Measurements from ENCODE around the gene SLC6A3. TPM values are rescaled to one million over a fixed set of nuclear protein-coding genes. Genes with fewer than 3 reads are reported as not detected.

The SLC6A3 gene
- total RNA-seq, 1 donor from 2014 or later, result not detected

DNA sequence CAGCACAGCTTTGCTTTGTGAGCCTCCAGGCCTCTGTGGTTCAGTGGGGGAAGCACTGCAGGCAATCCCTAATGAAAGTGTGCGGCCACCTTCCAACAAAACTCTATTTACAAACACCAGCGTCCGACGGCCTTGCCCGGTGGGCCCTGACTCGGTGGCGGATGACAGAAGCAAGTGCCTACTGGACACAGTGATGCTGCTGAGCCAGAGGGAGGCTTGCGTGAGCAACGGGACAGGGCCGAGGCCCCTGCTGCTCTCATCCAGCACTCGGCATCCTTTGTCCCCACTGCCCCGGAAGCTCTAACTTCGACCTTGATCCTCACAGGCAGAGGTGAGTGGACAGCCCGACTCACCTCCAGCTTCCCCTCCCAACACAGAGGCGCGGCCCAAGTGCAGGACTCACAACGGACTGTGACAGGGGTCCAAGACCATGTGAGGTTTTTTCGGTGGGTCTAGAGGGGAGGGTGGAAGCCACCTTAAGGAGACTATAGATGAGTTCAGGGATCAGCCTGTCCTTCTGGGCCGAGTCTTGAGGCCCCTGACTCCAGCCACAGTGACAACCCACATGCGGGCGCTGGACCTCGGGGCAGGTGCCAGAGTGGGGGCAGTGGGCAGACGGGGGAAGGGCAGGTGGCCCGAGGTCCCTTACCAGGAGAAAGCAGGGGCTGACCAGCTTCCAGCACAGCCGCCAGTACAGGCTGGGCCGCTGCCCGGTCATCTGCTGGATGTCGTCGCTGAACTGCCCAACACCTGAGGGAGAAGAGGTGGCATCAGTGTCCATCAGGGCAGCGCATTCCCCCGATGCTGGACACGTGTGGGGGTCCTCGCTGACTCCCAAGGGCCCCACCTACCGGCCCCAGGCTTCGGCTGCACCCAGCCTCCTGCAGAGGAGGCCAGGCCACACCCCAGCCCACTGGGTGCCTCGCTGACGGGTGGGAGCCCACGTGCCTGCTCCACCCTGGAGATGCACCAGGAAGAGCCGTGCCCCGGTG is 39.4 kb downstream of the SLC6A3 start:
- DNase-seq (ENCODE audit: extremely low spot score, unreplicated experiment), result no peak
- Mint-ChIP-seq H3K36me3 (ENCODE audit: unreplicated experiment) (no peaks in the 10 kb centered on the region), H3K4me1 (ENCODE audit: unreplicated experiment) (no peaks in the 10 kb centered on the region), H3K9me3 (ENCODE audit: unreplicated experiment) (no peaks in the 10 kb centered on the region), H3K27me3 (ENCODE audit: unreplicated experiment) (peaks cover 4% of the 10 kb centered on the region), H3K27ac (ENCODE audit: unreplicated experiment) (no peak overlapping the region), H3K4me3 (ENCODE audit: unreplicated experiment) (no peak overlapping the region)
- TF ChIP-seq CTCF (IDR thresholded peaks at IDR 0.05), result no peak

DNA sequence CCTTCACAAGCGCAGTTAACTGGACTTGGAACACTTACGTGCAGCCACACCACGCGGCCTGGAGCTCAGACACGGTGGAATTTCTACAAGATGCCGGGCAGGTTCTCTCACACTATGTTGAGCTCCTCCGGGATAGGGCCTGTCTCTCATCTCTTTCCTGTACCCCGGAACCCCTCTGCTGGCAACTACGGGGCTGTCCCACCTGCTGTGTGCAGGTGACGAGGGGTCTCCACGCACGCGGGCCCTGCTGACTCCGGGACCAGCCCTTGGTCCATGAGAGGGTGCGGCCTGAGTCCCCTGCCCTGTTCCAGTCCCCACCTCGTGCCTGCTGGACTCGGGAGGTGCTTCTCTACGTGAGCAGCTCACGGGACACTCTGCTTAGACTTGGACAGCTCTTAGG is 40.1 kb downstream of the SLC6A3 start:
- no peak for DNase-seq (ENCODE audit: extremely low spot score, unreplicated experiment)
- Mint-ChIP-seq H3K27me3 (ENCODE audit: unreplicated experiment) (peaks cover 4% of the 10 kb centered on the region), H3K27ac (ENCODE audit: unreplicated experiment) (no peak overlapping the region), H3K4me3 (ENCODE audit: unreplicated experiment) (no peak overlapping the region), H3K9me3 (ENCODE audit: unreplicated experiment) (no peaks in the 10 kb centered on the region), H3K4me1 (ENCODE audit: unreplicated experiment) (no peaks in the 10 kb centered on the region), H3K36me3 (ENCODE audit: unreplicated experiment) (no peaks in the 10 kb centered on the region)
- TF ChIP-seq CTCF (IDR thresholded peaks at IDR 0.05), result no peak

- no peak overlapping the region for H3K4me3 Mint-ChIP-seq (ENCODE audit: unreplicated experiment)
- H3K27ac Mint-ChIP-seq (ENCODE audit: unreplicated experiment), result no peak overlapping the region
- peaks cover 4% of the 10 kb centered on the region for H3K27me3 Mint-ChIP-seq (ENCODE audit: unreplicated experiment)
- TF ChIP-seq CTCF (IDR thresholded peaks at IDR 0.05), result no peak
- no peaks in the 10 kb centered on the region for H3K4me1 Mint-ChIP-seq (ENCODE audit: unreplicated experiment)
- no peak for DNase-seq (ENCODE audit: extremely low spot score, unreplicated experiment)
- peaks cover 5% of the 10 kb centered on the region for H3K9me3 Mint-ChIP-seq (ENCODE audit: unreplicated experiment)
- no peaks in the 10 kb centered on the region for H3K36me3 Mint-ChIP-seq (ENCODE audit: unreplicated experiment)
Observed at GRCh38 chr5:1404062-1404461, 41.2 kb downstream of the SLC6A3 start.

DNA sequence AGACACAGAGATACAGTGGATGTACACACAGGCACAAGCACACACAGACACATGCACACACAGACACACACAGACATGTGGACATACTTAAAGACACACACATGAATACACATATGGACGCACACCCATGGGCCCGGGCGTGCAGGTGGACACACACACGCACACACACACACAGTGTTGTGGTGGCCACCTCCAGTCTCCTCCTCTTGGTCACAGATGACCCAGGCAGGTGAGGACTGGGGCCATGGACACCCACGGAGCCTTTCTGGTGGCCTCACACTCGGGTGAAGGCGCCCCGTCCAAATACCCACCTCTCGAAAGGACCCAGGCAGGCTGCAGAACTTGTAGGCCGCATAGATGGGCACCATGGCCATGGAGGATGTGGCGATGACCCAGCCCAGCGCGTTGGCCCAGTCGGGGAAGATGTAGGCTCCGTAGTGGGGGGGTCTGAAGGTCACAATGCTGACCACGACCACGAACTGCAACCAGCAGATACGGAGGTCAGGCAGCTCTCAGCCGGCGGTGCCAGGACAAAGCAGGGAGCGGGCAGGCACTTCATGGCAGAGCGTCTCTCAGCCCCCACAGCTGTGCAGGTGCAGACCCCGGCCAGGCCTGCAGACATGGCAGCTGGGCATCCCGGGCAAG is 42.5 kb downstream of the SLC6A3 start:
- H3K4me1 Mint-ChIP-seq (ENCODE audit: unreplicated experiment), result no peaks in the 10 kb centered on the region
- peaks cover 11% of the 10 kb centered on the region for H3K9me3 Mint-ChIP-seq (ENCODE audit: unreplicated experiment)
- H3K27ac Mint-ChIP-seq (ENCODE audit: unreplicated experiment), result no peak overlapping the region
- H3K36me3 Mint-ChIP-seq (ENCODE audit: unreplicated experiment), result no peaks in the 10 kb centered on the region
- no peak overlapping the region for H3K4me3 Mint-ChIP-seq (ENCODE audit: unreplicated experiment)
- H3K27me3 Mint-ChIP-seq (ENCODE audit: unreplicated experiment), result peaks cover 11% of the 10 kb centered on the region
- TF ChIP-seq CTCF (IDR thresholded peaks at IDR 0.05), result no peak
- DNase-seq (ENCODE audit: extremely low spot score, unreplicated experiment), result no peak

GRCh38 chr5:1401536-1402138 is 43.6 kb downstream of the SLC6A3 start:
- no peak for TF ChIP-seq CTCF (IDR thresholded peaks at IDR 0.05)
- Mint-ChIP-seq H3K27me3 (ENCODE audit: unreplicated experiment) (peaks cover 12% of the 10 kb centered on the region), H3K4me1 (ENCODE audit: unreplicated experiment) (no peaks in the 10 kb centered on the region), H3K9me3 (ENCODE audit: unreplicated experiment) (peaks cover 11% of the 10 kb centered on the region), H3K36me3 (ENCODE audit: unreplicated experiment) (no peaks in the 10 kb centered on the region), H3K27ac (ENCODE audit: unreplicated experiment) (no peak overlapping the region), H3K4me3 (ENCODE audit: unreplicated experiment) (no peak overlapping the region)
- no peak for DNase-seq (ENCODE audit: extremely low spot score, unreplicated experiment)
